HG02763 (cell line): ENCODE results near the gene TUBGCP5.
"Not testable (repeated sequence)": the region's sequence is repeated elsewhere in the genome, so short reads cannot be mapped to it uniquely, and the experiment has no call there.

Experiments used
- ATAC-seq: cut with Tn5 transposase; IDR thresholded peaks from one replicate; pipeline ENCODE4 v1.9.1; 2021; ENCODE audit warnings: mild to moderate bottlenecking, moderate library complexity; ENCODE audit not compliant: unreplicated experiment

Gene TUBGCP5

DNA sequence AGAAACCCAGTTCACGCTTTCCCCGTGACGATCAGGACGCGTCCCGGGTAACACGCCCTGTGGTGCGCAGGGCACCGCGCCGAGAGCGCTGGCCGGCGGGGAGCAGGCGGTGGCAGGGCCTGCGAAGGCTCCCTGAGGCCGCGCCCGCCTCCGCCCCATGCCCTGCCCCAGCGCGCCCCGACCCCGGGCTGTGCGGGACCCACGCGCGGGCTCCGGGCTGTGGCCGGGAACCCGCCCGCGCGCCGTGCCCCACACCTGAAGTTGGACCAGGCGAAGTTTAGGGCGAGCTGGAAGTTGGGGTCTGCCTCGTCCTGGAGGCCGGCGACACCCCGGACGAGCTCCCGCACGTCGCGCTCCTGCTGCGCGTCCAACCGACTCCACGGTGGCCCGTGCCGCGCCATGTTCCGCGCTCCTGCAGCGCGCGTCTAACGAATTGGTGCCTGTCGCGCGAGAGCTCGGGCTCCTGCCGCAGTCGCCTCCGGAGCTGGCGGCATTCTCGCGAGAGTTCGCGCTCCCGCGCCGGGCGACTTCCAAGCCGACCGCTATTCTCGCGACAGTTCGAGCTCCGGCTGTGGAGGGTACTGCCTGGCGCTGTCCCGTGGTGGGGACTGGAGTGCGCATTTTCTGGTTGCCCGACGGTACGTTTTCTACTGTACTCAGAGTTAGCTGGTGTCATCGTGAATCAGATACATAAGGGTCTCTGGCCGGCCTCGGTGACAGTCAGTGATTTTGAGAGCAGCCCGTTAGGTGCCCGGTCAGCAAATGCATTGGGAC is at the start of gene TUBGCP5:
TUBGCP5 (minus strand) TSS at position 427 of the 774 bp plus-strand sequence; CDS start at position 401, 26 bp downstream.
- peak; percentile 89 for ATAC-seq

GRCh38 chr15:23083115-23083514 is 43.7 kb upstream of the TUBGCP5 start:
- ATAC-seq, result no peak

DNA sequence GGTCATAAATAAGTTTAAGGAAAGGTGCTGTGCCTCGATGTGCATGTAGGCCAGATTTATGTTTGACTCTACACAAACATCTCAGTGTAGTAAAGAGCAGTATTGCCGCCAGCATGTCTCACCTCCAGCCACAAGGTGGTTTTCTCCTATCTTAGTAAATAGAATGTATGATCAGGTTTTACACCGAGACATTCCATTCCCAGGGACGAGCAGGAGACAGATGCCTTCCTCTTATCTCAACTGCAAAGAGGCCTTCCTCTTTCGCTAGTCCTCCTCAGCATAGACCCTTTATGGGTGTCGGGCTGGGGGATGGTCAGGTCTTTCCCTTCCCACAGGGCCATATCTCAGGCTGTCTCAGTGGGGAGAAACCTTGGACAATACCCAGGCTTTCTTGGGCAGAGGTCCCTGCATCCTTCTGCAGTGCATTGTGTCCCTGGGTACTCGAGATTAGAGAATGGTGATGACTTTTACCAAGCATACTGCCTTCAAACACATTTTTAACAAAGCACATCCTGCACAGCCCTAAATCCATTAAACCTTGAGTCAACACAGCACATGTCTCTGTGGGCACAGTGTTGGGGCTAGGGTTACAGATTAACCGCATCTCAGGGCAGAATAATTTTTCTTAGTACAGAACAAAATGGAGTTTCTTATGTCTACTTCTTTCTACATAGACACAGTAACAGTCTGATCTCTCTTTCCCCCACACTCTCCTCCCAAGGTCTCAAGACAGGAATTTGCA is 42.8 kb upstream of the TUBGCP5 start:
- not testable (repeated sequence) for ATAC-seq

DNA sequence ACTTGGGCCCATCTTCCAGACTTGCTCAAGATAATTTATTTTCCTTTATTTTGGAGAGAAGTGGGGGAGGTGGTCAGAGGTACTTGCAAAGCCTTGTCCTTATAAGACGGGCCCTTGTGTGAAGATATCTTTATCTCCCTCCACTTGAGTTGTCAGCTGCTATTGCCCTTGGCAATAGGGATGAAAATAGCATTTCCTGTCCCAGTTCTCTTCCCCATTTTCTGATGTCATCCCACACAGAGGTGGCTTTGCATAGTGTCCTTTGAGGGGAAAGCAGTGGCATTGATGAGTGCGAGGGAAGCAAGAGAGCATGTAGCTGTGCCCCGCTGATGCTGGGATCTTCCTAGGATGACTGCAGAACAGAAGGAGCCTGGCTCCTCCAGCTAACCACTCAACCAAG is 41.9 kb upstream of the TUBGCP5 start:
- no peak for ATAC-seq

DNA sequence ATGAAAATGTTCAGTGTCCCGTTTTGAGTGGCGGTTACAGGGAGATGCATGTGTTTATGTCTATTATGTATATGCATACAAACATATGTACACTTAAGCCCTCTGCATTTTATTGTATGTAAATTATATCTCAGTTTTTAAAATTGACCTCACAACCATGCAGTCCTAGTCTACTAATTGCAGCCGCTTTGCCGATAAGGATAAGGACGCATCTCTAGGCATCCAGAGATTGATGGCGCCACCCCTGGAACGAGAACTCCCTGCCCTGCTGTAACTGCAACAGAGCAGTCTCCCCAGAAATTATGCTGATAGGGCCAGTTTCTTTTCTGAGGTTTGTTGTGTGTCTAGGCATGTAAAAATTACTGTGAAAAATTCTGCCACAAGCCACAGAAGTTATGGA is 40.4 kb upstream of the TUBGCP5 start:
- ATAC-seq, result no peak

- ATAC-seq, result no peak
These were observed 36.6 kb upstream of the TUBGCP5 start for GRCh38 chr15:23075927-23076326.

DNA sequence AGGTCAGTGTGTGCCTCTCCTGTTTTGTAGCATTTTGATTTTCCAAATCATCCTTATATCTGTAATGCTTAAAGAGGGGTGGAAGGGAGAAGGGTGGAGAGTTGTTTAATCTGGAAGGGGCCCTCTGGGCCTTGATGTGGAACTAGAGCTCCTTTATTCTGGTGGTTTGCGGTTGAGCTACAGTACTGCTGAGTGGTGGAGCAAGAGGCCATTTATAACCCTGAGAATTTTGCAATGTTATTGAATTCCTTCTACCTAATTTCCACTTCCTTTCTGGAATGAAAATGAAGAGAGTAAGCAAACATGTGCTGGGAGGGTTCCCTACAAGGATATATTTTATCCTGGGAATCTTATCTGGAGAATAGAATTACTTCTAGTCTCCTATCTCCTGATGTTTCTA is 35.3 kb upstream of the TUBGCP5 start:
- ATAC-seq, result no peak

DNA sequence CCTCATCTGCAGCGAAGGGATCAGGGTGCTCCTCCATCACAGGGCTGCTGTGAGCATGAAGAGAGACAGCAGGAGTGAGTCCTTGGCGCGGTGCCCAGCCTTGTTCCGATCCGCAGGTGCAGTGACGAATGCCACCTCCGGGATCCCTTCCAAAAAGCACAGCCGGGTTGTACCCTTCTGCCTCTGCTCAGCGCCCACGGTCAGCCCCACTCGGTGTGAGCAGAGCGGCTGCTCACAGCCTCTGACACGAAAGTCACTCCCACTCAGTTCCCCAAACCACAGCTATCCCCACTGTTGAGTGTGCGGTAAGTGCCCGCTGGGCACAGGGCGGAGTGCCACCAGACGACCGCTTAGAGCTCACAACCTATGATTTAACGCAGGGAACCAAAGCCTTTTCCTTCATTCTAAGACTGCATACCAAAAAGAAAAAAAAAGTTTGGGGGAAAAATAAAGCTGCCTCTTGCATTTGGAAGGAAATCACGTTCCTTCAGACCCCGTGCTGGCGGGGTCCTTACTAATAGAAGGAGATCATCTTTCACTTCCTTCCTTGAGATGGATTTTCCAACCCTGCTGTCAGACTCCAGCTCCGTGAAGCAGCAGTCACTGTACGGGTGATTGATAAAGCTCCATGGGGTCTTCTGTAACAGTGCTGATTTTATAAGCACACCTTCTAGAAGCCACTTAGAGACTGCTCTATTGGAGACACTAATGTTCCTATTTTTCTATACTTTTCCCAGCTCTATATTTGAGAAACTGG is 34.7 kb upstream of the TUBGCP5 start:
- ATAC-seq, result no peak

- ATAC-seq, result no peak
These were observed 33.3 kb upstream of the TUBGCP5 start for GRCh38 chr15:23072633-23073032.

DNA sequence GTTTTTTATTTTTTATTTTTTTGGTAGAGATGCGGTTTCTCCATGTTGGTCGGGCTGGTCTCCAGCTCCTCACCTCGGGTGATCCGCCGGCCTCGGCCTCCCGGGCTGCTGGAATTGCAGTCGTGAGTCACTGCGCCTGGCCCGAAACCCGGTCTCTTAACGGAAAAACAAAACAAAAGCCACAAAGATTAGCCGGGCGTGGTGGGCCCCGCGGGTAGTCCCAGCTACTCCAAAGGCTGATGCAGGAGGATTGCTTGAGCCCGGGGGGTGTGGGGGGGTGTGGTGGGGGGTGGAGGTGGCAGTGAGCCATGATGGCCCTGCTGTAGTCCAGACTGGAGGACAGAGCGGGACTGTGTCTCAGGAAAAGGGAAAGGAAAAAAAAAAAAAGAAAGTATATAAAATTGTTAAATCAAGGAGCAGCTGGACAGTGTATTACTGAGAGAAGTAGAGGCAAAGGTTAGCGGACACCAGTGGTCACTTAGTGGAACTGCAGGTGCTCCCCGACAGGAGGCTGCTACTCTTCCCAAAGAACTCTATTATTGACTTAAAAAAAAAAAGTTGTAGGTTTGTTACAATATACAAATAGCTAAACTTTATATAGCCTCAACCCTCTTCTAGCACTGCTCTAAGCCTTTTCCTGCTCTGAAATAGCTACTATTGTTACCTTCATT is 30.3 kb upstream of the TUBGCP5 start:
- ATAC-seq, result no peak

DNA sequence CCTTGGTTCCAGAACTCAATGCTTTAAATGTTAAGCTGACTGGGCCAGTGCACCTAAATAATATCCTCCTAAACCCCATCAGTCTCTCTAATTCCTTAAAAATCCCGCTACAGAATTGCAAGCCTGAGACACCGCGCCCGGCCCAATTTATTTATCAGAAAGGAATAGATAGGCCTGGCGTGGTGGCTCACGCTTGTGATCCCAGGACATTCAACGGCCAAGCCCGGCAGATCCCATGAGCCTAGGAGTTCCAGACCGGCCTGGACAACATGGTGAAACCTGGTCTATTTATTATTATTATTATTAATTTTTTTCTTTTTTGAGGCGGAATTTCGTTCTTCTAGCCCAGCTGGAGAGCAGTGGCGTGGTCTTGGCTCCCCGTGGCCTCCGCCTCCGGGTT is 28.0 kb upstream of the TUBGCP5 start:
- no peak for ATAC-seq

DNA sequence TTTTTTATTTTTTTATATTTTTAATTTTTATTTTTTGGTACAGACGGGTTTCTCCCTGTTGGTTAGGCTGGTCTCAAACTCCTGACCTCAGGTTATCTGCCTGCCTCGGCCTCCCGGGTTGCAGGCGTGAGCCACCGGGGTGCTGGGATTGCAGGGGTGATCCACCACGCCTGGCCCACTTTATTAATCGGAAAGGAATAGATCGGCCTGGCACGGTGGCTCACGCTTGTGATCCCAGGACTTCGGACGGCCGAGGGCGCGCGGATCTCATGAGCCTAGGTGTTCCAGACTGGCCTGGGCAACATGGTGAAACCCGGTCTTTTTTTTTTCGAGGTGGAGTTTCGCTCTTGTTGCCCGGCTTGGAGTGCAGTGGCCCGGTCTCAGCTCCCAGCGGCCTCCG is 26.5 kb upstream of the TUBGCP5 start:
- ATAC-seq, result no peak

DNA sequence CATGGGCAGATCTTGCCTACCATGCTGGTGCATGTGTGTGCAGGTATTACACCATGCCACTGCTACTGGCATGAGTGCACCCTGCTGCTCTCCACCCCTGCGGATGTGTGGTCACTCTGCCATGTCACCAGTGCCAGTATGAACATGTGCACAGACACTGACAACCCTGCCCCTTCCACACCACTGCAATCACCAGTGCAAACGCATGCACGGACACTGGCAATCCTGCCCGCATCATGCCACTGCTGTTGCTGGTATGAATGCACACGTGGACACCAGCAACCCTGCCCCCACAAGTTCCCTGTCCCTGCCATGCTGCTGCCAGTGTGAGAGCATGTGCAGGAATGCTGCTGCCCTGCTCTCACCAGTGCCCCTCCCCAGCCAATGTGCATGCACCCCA is 24.8 kb upstream of the TUBGCP5 start:
- ATAC-seq, result no peak

GRCh38 chr15:23057707-23058106 is 18.3 kb upstream of the TUBGCP5 start:
- ATAC-seq, result no peak

DNA sequence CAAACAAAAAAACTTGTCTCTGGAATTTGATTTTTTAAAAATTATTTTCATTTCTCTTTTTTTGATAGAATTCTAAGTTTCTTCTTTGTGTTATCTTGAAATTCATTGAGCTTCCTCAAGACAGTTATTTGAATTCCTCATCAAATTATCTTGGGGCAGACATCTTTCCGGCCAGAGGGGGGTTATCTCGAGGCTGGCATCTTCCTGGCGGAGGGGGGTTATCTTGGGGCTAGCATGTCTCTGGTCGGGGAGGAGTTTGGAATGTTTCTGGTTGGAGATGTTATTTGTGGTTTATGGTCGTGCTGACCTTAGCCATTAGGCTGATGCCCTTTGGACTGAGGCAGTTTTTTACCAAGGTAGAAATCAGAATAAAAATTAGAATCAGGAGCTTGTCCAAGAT is 15.9 kb upstream of the TUBGCP5 start:
- no peak for ATAC-seq

DNA sequence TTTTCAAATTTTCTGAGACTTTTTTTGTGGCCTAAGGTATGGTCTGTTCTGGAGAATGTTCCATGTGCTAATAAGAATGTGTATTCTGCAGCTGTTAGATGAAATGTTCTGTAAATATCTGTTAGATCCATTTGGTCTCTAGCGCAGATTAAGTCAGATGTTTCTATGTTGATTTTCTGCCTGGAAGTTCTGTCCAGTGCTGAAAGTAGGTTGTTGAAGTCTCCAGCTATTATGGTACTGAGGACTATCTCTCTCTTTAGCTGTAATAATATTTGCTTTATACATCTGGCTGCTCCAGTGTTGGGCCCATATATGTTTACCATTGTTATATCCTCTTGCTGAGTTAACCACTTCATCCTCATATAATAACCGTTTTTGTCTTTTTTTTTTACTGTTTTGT is 13.2 kb upstream of the TUBGCP5 start:
- ATAC-seq, result no peak

DNA sequence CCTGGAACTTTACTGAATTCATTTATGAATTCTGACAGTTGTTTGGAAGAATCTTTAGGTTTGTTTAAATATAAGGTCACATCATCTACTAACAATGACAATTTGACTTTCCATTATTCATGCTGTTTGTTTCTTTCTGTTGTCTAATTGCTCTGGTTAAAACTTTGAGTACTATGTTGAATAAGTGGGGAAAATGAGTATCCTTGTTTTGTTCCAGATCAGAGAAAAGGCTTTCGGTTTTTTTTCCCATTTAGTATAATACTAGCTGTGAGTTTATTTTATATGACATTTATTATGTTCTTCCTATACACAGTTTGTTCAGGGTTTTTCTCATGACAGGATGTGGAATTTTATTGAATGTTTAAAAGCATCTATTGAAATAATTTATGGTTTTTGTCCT is 11.3 kb upstream of the TUBGCP5 start:
- no peak for ATAC-seq

DNA sequence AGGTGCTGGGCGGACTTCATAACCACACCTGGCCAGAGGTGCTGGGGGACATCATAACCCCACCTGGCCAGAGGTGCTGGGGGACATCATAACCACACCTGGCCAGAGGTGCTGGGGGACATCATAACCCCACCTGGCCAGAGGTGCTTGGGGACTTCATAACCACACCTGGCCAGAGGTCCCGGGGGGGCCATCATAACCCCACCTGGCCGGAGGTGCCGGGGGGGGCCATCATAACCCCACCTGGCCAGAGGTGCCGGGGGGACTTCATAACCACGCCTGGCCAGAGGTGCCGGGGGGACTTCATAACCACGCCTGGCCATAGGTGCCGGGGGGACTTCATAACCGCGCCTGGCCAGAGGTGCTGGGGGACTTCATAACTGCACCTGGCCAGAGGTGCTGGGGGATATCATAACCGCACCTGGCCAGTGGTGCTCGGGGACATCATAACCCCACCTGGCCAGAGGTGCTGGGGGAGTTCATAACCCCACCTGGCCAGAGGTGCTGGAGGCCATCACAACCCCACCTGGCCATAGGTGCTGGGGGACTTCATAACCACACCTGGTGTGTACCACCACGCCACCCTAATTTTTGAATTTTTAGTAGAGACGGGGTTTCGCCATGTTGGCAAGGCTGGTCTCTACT is 10.7 kb upstream of the TUBGCP5 start:
- ATAC-seq, result no peak

DNA sequence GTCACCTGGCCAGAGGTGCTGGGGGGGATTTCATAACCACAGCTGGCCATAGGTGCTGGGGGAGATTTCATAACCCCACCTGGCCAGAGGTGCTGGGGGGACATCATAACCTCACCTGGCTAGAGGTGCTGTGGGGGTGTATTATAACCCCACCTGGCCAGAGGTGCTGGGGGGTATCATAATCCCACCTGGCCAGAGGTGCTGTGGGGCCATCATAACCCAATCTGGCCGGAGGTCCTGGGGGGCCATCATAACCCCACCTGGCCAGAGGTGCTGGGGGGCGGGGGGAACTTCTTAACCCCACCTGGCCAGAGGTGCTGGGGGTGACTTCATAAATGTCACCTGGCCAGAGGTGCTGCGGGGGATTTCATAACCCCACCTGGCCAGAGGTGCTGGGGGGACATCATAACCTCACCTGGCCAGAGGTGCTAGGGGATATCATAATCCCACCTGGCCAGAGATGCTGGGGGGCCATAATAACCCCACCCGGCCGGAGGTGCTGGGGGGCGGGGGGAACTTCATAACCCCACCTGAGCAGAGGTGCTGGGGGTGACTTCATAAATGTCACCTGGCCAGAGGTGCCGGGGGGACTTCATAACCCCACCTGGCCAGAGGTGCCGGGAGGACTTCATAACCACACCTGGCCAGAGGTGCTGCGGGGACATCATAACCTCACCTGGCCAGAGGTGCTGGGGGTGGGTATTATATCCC is 9.4 kb upstream of the TUBGCP5 start:
- not testable (repeated sequence) for ATAC-seq

GRCh38 chr15:23043987-23044386 is 4.6 kb upstream of the TUBGCP5 start:
- not testable (repeated sequence) for ATAC-seq
